GM21423 (cell line): ENCODE results near the gene CHKB.
"Not testable (repeated sequence)": the region's sequence is repeated elsewhere in the genome, so short reads cannot be mapped to it uniquely, and the experiment has no call there.

Experiments
- ATAC-seq: cut with Tn5 transposase; IDR thresholded peaks from one replicate; pipeline ENCODE4 v1.9.1; 2021; ENCODE audit warnings: mild to moderate bottlenecking, moderate library complexity; ENCODE audit not compliant: unreplicated experiment

Gene CHKB

GRCh38 chr22:50582493-50583293 is at the start of gene CHKB:
TSS of gene CHKB (minus strand) at chr22:50582849. CDS start at chr22:50582781, 68 bp downstream.
- peak; percentile 88 for ATAC-seq

- ATAC-seq: no peak
Measured at GRCh38 chr22:50630376-50630775, 47.7 kb upstream of the CHKB start.

DNA sequence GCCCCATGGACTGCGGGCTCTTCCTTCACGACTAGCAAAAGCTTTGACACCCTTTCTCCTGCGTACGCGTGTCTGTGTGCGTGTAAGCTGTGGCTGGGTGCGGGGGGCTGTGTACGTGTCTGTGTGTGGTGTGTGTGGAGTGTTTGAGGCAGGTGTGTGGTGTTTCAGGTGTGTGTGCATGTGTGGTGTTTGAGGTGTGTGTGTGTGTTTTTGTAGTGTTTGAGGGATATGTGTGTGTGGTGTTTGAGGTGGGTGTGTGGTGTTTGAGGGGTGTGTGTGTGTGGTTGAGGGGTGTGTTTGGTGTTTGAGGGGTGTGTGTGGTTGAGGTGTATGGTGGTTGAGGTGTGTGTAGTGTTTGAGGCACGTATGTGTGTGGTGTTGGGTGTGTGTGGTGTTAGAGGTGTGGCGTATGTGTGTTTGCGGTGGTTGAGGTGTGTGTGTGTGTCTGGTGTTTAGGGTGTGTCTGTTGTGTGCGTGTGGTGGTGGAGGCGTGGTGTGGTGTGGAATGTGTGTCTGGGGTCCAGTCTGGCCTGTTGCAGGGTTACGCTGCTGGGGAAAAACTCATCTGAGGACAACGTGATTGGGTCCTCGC is 46.0 kb upstream of the CHKB start:
- no peak for ATAC-seq

- ATAC-seq: peak; percentile 71
Measured at GRCh38 chr22:50627642-50628542, 45.2 kb upstream of the CHKB start, which contains the start of gene ARSA. TSS of gene ARSA (minus strand) at chr22:50628152. CDS start at chr22:50627779, 373 bp downstream.

- ATAC-seq: no peak
Measured at GRCh38 chr22:50626850-50627641, 44.4 kb upstream of the CHKB start.

- ATAC-seq: no peak
Measured at GRCh38 chr22:50626314-50626849, 43.7 kb upstream of the CHKB start.

DNA sequence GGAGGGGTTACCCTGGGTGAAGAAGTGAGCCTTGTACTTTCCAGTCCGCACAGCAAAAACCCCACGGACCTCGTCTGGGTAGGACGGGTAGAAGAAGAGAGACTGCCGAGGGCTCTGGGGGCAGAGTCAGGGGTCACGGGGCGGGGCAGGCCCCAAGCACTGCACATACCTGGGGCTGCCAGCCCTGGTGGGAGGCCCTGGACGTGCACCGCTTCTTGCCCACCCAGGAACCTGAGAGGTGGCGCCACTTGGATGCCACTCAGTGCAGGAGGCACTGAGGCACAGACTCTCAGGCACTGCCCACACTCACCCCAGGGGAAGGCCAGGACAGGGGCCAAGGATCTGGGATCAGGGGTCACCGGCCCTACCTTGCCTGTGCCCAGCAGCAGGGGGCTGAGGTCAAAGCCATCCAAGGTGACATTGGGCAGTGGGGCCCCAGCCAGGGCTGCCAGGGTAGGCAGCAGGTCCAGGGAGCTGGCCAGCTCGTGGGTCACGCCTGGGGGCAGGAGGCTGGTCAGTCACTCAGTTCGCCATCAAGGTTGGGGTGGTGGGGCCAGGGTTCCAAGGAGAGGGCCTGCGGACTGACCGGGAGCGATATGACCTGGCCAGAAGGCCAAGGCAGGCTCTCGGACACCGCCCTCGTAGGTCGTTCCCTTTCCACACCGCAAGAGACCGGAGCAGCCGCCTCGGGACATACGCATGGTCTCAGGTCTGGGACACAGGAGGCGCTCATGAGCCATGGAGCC is 43.1 kb upstream of the CHKB start:
- ATAC-seq: no peak

DNA sequence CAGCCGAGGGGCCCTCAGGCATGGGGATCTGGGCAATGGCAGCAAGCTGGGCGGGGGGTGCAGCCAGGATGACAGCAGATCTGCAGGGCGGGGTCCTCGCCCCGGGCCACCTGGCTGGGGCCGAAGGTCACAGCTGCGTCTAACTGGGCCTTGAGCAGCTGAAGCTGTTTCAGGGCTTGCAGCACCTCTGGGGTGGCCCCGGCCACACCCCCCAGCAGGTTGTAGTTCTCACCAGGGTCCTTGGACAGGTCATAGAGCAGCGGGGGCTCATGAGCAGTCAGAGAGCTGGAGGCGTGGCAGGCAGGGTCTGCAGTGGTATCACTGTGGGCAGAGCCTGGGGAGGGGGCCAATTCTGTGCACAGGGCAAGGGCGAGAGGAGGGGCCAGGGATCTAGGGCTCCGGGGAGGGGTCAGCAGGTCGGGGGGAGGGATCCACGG is 42.5 kb upstream of the CHKB start:
- no peak for ATAC-seq

DNA sequence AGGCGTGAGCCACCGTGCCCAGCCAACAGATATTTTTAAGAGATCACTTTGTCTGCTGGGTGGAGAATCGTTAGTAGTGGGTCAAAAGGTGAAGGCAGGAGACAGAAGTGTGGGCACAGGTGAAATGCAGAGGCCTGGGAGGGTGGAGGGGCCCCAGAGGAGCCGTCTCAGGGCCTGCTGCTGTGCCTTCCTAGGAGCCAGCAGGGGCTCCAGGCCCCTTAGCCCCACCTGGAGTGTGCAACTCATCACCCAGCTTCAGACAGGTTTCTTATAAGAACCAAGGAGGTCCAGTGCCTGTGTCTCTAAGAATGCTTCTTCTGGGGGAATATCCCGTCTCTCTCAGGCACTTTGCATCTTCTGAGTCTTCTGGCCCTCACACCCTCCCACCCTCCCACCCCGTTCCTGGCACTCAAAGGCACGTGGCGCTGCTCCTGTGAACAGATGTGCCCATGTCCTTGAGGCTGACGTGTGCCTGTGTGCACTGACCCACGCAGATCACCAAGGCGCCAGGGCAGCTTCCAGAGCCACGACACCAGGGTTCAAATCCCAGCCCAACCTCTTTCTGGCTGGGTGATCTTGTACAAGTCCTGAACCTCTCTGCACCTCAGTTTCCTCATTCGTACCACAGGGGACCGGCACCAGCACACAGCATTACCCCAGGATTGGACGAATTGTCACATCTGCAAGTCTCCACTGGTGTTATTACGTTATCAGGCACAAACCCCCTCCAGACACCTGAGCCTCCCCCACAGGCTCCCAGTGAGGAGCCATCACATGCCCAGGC is 41.9 kb upstream of the CHKB start:
- ATAC-seq: no peak

DNA sequence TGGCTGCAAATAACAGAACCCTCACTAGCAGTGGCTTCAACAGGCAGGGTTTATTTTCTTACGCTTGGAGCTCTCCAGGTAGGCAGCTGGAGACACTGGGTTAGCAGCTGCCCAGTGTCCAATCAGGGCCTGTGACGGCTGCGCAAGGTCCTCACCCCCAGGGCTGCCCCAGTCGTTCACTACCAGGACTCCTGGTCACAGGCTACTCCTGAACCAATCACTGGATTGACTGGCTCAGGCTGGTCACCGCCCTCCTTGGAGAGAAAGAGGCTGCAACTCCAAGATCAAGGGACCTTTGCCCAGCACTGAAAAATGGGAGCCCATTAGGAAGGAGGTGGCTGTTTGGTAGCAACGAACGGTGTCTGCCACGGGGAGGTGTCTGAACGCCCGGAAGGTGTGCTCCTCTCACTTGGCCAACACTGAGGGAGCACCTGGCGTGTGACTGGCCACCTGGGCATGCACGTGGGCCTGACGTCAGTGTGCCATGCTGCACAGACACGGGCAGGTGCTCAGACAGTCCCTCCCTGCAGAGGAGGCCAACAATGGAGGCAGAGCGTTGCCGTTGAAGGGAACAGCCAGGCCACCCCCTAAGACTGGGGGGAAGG is 40.2 kb upstream of the CHKB start:
- no peak for ATAC-seq

DNA sequence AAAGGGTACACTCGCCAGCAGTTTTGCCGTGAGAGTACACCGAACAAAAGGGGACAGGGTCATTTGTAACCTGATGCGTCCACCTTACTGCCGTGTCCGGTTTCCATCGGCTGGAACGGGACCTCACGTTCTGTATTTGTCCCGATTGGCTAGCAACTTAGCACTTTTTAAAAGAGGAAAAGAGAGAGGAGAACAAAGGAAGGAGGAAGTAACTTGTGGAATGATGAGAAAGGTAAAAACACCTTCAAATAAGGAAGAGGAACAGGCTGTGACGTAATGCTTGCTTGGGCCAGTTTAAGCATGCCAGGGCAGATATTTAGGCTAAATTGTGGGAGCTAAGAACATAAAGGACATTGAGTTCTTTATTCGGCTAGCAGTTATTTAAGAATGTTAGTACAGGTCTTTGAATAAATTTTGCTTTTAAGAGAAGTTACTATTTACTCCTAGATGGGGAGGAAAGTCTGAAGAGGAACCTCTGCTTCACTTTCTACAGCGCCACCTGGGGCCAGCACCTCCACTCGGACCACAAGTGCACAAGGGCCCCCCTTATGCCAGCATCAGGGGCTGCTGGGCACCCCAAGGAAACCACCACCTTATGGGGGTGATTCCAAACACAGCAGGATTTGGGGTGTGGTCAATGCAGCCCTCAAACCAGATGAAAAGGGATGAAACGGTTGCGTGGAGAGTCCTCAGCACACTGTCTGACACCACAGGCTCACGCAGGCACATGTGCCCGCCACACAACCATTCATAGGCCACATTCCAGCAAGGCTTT is 39.5 kb upstream of the CHKB start:
- no peak for ATAC-seq

GRCh38 chr22:50621356-50621880 is 38.8 kb upstream of the CHKB start:
- peak; percentile 31 for ATAC-seq

DNA sequence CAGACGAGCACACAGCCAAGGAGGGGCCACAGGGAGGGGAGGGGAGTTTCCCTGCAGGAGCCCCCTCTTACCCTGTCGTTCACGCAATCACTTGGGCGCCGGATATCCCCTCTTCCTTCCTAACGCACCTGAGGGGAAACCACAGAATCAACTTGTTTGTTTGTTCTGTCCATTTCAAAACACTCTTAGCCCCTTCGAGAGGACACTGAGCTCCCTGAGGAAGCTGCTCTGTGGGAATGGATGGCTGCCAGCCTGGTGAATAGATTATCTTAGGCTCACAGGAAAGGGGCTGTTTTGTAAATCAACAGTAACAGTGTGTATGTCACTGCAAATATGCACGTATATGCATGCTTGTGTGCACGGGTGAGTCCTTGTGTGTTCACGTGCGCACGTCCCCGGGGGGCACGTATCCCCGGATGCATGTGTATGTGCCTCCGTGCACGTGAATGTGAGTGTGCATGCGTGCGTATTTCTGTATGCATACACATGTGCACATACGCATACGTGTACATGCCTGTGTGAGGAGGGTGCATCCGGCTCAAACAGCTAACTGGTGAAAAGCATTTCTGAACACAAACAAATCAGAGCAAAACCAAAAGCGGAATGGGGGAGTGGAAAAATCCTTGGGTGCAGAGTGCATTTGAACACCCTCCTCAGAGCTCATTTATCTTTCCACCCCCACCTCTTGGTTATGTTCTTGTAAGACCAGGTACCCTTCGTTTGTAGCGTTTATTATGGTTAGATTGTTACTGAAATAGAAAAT is 38.1 kb upstream of the CHKB start:
- ATAC-seq: peak; percentile 57

- ATAC-seq: not testable (repeated sequence)
Measured at GRCh38 chr22:50614296-50614695, 31.6 kb upstream of the CHKB start.

GRCh38 chr22:50613291-50613981 is 30.8 kb upstream of the CHKB start:
- ATAC-seq: no peak
